A673 (cell line): ENCODE results near the gene CACNA2D3. TPM values are rescaled to one million over a fixed set of nuclear protein-coding genes. Genes with fewer than 3 reads are reported as not detected.
A peak's percentile ranks its signal among the peaks of the same experiment; 100 is the strongest.

ENCODE experiments used
- BruUV-seq: library from RNA; stranded (reverse); fragments of 400-500 nt; replicated peaks from 2 replicates; lab custom pipeline; 2021; lab: Mats Ljungman, UMichigan
- CTCF ChIA-PET: fragments of 300-600 bp; sonication (Branson Sonifier 250); formaldehyde crosslinking; loops from one replicate; lab custom pipeline; 2022; ENCODE audit warnings: antibody characterized with exemption; lab: Charles Lee
- POLR2A ChIA-PET: fragments of 300-600 bp; sonication (Branson Sonifier 250); formaldehyde crosslinking; loops from one replicate; lab custom pipeline; 2022; ENCODE audit warnings: antibody characterized with exemption; ENCODE audit not compliant: low non-redundant PET; lab: Charles Lee
- DNase-seq: peaks from one replicate; pipeline ENCODE4 v3.0.0-alpha.2; 2015; ENCODE audit warnings: low spot score
- H3K27ac ChIP-seq: fragments of 200-600 bp; sonication (generic); 2 replicates; pipeline ENCODE4 v1.5.1; 2016; ENCODE audit warnings: mixed run types, low read depth, mild to moderate bottlenecking, mixed read lengths, antibody characterized with exemption, low read length; ENCODE audit not compliant: poor library complexity, severe bottlenecking
- H3K27me3 ChIP-seq: fragments of 200-600 bp; sonication (generic); replicated peaks from 2 replicates; pipeline ENCODE4 v1.6.1; 2017; ENCODE audit warnings: mixed run types, low read depth, mild to moderate bottlenecking, mixed read lengths, antibody characterized with exemption, low read length; ENCODE audit not compliant: insufficient read depth, poor library complexity
- H3K36me3 ChIP-seq: fragments of 200-600 bp; sonication (generic); 2 replicates; pipeline ENCODE4 v1.6.1; 2016; ENCODE audit warnings: mixed run types, mild to moderate bottlenecking, mixed read lengths, antibody characterized with exemption, low read length; ENCODE audit not compliant: insufficient read depth, poor library complexity, severe bottlenecking
- H3K4me1 ChIP-seq: fragments of 200-600 bp; sonication (generic); 2 replicates; pipeline ENCODE4 v1.6.1; 2017; ENCODE audit warnings: mixed run types, mild to moderate bottlenecking, mixed read lengths, antibody characterized with exemption, low read length; ENCODE audit not compliant: insufficient read depth, poor library complexity, severe bottlenecking
- H3K4me3 ChIP-seq: fragments of 200-600 bp; sonication (generic); 2 replicates; pipeline ENCODE4 v1.5.1; 2016; ENCODE audit warnings: low read depth, mixed run types, mild to moderate bottlenecking, mixed read lengths, low read length; ENCODE audit not compliant: poor library complexity, severe bottlenecking
- H3K9me3 ChIP-seq: fragments of 200-600 bp; sonication (generic); 2 replicates; pipeline ENCODE4 v1.6.1; 2016; ENCODE audit warnings: mixed run types, low read depth, mild to moderate bottlenecking, mixed read lengths, antibody characterized with exemption, low read length; ENCODE audit not compliant: poor library complexity, severe bottlenecking
- CTCF ChIP-seq: fragments of 300-800, 200-600 bp; sonication (generic); conservative IDR thresholded peaks from 2 replicates; pipeline ENCODE4 v1.5.1; 2017; ENCODE audit warnings: low read depth, mild to moderate bottlenecking, antibody characterized with exemption, low read length, moderate library complexity, mixed read lengths
- EZH2 ChIP-seq: fragments of 200-600 bp; sonication (generic); IDR thresholded peaks from 2 replicates; pipeline ENCODE4 v1.6.1; 2017; ENCODE audit warnings: borderline replicate concordance, low read depth, mild to moderate bottlenecking, mixed read lengths, antibody characterized with exemption, low read length; ENCODE audit not compliant: poor library complexity, severe bottlenecking
- intact Hi-C: fragments of 100-400 bp; cut with micrococcal nuclease; formaldehyde crosslinking; loops from one replicate; pipeline ENCODE4 v1.10.0; 2022; ENCODE audit not compliant: unreplicated experiment
- total RNA-seq: library from RNA; stranded (reverse); gene quantifications from 2 replicates; pipeline ENCODE4 v1.2.3, GENCODE V29; 2021

The CACNA2D3 gene
- total RNA-seq, 1 experiment from 2014 or later: not detected

- POLR2A ChIA-PET: no interaction called here
- CTCF ChIA-PET: no interaction called here
- BruUV-seq: no TSS peak
- no peak overlapping the region for H3K27ac ChIP-seq
- no peaks in the 10 kb centered on the region for H3K36me3 ChIP-seq
- H3K9me3 ChIP-seq: no peaks in the 10 kb centered on the region
- no peak for TF ChIP-seq CTCF
- no peak for TF ChIP-seq EZH2
- H3K4me1 ChIP-seq: no peaks in the 10 kb centered on the region
- peak; percentile 9 for DNase-seq
- no peak overlapping the region for H3K4me3 ChIP-seq
- intact Hi-C loops: no loop called here
- H3K27me3 ChIP-seq: no peaks in the 10 kb centered on the region
Measured at GRCh38 chr3:54714035-54714434, 591.7 kb downstream of the CACNA2D3 start.

- no peak for DNase-seq
- no TSS peak for BruUV-seq
Measured at GRCh38 chr3:54717506-54717905, 595.2 kb downstream of the CACNA2D3 start.

DNA sequence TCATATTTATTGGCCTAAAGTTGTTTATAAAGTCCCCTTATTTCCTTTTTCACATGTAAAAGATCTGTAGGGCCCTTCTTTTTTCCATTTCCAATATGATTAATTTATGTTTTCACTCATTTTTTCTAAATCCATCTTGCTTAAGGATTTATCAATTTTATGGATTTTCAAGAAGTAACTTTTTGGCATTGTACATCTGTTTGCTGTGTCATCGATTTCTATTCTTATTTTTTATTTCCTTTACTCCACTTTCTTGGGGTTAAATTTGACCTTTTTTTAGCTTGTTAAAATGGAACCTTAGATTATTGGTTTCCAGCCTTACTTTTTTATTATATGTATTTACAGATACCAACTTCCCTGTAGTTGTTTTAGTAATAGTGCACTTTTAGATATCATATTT lies 597.6 kb downstream of the CACNA2D3 start:
- TF ChIP-seq CTCF: no peak
- TF ChIP-seq EZH2: no peak
- ChIA-PET POLR2A (no interaction called here), CTCF (no interaction called here)
- no peak overlapping the region for H3K27ac ChIP-seq
- no peaks in the 10 kb centered on the region for H3K4me1 ChIP-seq
- H3K4me3 ChIP-seq: no peak overlapping the region
- no peaks in the 10 kb centered on the region for H3K36me3 ChIP-seq
- H3K27me3 ChIP-seq: no peaks in the 10 kb centered on the region
- BruUV-seq: no TSS peak
- intact Hi-C loops: no loop called here
- no peaks in the 10 kb centered on the region for H3K9me3 ChIP-seq
- DNase-seq: no peak

More at GRCh38 chr3:54717506-54717905, 595.2 kb downstream of the CACNA2D3 start:
- Histone ChIP-seq H3K27ac (no peak overlapping the region), H3K4me1 (no peaks in the 10 kb centered on the region), H3K27me3 (no peaks in the 10 kb centered on the region), H3K9me3 (no peaks in the 10 kb centered on the region), H3K36me3 (no peaks in the 10 kb centered on the region), H3K4me3 (no peak overlapping the region)
- ChIA-PET POLR2A (no interaction called here), CTCF (no interaction called here)
- intact Hi-C loops: no loop called here
- TF ChIP-seq CTCF: no peak
- no peak for TF ChIP-seq EZH2
